GM18951 (cell line): Measurements from ENCODE around the gene DYNC2H1.

Experiments
- POLR2A ChIP-seq: IDR thresholded peaks from 4 replicates; pipeline ENCODE4 v1.6.1; 2011; ENCODE audit warnings: mild to moderate bottlenecking; ENCODE audit not compliant: insufficient read length, insufficient read depth; ENCODE audit errors: extremely low read depth
- in situ Hi-C: fragments of 300-500 bp; cut with MboI; formaldehyde crosslinking; loops from one replicate; pipeline ENCODE4 v1.12.0; 2022; ENCODE audit warnings: low sequenced_read_pairs, mixed read lengths, inconsistent platforms; ENCODE audit not compliant: unreplicated experiment

DYNC2H1 gene

DNA sequence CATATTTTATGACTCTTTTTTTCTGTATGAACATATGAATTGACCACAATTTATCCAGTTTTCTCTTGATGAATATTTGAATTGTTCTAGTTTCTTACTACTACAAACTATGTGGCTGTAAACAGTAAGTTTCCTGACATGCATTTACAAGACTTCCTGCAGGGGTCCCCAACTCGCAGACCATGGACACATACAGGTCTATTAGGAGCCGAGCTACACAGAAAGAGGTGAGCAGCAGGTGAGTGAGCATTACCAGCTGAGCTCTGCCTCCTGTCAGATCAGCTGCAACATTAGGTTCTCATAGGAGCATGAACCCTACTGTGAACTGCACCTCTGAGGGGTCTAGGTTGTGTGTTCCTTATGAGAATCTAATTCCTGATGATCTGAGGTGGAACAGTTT is 379.4 kb downstream of the DYNC2H1 start:
- TF ChIP-seq POLR2A = no peak
- in situ Hi-C loops = no loop called here

DNA sequence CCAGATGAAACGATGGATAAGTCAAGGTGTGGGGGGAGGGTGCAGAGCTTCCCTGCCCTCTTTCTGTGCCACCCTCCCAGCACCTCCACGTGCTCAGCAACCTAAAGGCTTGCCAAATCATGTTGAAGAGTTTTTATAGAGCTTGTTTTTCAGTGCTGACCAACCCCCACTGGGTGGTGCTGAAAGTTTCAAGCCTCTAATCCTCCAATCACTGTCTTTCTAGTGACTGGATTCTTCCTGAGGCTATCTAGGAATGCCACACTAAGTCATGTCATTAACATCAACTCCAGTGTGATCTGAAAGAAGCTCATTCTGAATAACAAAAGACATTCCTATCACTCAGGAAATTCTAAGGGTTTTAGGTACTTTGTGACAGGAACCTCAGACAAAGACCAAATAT is 382.6 kb downstream of the DYNC2H1 start:
- in situ Hi-C loops = no loop called here

DNA sequence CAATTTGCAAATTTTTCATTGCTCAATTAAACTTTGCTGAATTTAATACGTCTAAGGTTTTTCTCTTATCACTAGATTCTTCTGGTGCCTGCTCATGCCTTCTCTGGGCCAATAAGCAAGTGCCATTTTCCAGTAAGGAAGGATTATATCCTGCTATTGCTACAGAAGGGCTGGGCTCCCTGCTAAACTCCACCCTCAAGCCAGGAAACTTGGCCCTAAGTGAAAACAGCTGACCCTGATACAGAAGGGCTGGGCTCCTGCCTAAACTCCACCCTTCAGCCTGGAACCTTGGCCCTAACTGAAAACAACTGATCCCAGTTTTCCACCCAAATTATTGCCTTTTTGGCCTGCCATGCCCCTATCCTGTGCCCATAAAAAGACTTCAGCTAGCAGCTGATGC is 385.3 kb downstream of the DYNC2H1 start:
- in situ Hi-C loops = no loop called here
- TF ChIP-seq POLR2A = no peak

More for the DNA sequence above, 382.6 kb downstream of the DYNC2H1 start:
- TF ChIP-seq POLR2A = no peak

DNA sequence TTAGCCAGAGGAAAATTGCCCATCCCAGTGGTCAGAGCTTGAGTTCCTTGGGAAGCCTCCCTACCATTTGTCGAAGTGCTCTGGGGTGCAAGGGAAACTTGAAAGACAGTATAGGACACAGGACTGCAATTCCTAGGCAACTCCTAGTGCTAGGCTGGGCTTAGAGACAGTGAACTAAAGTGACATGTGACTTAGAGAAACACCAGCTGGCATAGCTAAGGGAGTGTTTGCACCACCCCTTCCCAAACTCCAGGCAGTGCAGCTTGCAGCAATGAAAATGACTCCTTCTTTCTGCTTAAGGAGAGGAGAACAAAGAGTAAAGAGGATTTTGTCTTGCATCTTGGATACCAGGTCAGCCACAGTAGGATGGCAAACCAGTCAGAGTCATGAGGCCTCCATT is 388.0 kb downstream of the DYNC2H1 start:
- TF ChIP-seq POLR2A = no peak
- in situ Hi-C loops = no loop called here

DNA sequence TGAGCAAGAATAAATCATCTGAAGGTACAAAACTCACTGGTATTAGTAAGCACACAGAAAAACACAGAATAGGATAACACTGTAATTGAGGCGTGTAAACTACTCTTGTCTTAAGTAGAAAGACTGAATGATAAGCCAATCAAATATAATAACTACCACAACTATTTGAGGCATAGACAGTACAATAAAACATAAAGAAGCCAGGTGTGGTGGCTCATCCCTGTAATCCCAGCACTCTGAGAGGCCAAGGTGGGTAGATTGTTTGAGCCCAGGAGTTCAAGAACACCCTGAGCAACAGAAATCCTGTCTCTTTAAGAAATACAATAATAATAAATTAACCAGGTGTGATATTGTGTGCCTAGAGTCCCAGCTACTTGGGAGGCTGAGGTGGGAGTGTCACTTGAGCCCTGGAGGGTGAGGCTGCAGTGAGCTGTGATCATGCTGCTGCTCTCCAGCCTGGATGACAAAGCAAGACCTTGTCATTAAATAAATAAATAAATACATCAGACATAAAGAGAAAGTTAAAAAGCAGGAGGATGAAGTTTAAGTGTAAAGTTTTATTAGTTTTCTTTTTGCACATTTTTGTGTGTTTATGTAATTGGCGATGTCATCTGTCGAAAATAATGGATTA is 390.6 kb downstream of the DYNC2H1 start:
- in situ Hi-C loops = no loop called here
- no peak for TF ChIP-seq POLR2A

DNA sequence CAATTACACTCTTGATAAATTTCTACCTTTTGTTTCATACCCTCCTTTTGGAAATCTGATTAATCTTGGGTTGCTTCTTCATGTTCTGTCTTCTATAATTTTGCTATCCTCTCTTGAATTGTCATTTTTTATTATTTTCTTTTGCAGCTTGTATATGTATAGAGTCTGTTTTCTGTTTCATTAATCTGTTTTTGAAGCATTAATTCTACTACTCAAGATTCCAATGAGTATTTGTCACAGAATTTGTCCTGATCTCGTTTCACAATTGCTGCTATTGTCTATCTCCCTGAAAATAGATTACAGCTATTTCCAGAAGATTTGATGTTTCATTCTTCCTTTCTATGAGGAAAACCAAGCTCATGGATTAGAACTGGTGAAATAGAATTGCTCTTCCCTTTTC is 406.1 kb downstream of the DYNC2H1 start:
- in situ Hi-C loops = no loop called here
- TF ChIP-seq POLR2A = no peak

DNA sequence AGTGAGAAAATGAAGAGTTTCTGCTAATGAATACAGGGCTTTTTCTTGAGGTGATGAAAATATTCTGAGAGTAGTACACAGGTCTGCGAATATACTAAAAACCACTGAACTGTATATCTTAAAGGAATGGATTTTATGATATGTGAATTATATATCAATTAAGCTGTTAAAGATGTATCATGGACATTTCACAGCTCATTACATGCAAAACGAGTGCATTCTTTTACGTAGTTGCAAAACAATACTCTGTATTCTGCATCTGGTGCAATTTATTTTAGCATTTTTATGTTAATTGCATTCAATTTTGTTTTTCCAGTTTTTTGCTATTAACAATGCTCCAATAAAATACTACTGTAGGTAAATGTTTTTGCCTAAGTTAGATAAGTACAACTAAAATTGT is 411.6 kb downstream of the DYNC2H1 start:
- no peak for TF ChIP-seq POLR2A
- in situ Hi-C loops = no loop called here

DNA sequence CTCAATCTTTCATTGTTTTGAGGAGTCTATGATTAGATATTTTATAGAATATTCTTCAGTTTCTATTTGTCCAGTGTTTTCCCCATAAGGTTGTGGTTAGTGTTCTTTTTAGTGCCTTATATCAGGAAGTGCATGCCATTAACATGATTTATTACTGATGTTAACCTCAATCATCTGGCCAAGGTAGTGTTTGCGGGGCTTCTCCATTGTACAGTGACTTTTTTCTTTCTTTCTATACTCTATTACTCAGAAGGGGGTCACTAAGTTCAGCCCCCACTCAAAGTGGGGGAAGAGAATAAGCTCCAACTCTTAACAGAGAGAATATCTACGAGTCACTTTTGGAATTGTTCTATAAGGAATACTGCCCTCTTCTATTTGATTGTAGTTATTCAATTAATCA is 415.8 kb downstream of the DYNC2H1 start:
- no peak for TF ChIP-seq POLR2A
- in situ Hi-C loops = no loop called here

DNA sequence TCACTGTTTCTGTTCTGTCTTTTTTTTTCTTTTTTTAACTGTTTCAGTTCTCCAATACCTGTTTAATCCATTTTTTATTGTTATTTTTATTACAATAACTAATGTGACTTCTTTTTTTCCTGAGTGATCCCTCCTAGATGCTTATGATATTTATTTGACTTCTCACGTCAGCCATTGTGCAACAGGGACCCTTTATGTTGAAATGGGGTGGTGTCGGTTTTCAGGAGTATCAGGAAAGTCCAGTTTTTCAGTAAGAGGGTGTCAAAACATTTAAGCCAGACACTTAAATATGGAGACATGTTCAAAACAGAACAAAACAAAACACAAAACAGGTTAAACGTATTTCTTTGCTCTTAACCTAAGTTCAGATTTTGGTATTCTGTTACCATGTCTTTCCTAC is 418.8 kb downstream of the DYNC2H1 start:
- in situ Hi-C loops = no loop called here
- TF ChIP-seq POLR2A = no peak

DNA sequence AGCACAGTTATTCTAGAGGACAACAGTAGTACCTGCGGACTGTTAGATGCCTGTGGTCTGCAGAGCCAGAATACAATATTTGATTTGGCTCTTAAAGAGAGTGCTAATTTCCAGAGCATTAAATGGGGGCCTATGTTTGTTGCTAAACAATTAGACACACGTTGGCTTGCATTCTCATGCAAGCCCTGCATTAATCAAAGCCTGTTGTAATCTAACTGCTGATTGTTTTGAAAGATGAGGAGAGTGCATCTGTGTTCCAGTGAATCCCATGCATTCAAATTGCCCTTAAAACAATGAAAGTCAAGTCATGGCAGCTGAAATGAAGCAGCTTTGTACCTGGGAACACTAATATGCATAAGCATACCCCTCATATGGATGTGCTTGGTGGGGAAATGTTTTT is 419.4 kb downstream of the DYNC2H1 start:
- TF ChIP-seq POLR2A = no peak
- in situ Hi-C loops = no loop called here

DNA sequence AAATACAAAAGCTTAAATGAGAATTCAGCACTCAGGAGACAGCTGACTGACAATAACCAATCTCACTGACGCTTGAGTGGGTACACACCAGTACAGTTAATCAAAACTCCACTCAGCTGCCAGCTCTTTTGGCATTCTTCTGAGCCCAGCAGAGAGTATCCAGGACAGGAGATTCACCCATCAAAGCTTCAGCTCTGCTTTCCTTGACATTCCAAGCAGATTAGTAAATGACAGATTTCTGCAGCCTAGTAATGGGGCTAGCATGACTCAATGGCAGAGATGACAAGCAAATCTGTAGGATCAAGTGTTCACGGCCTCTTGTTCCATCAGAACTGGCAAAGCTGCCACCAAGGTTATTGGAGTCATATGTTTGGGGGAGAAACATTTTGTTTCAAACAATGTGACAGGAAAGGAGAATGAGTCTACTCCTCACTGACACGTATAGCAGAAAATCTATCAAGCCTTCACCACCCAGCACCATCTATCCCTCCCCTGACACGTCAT is 420.0 kb downstream of the DYNC2H1 start:
- no peak for TF ChIP-seq POLR2A
- in situ Hi-C loops = no loop called here
